A549 (cell line): ENCODE measurements around the gene KLB. TPM values are rescaled to one million over a fixed set of nuclear protein-coding genes. Genes with fewer than 3 reads are reported as not detected.

Experiments
- ATAC-seq, 2 experiments: fragments of 200-7000 bp in 1 of 2; fragments of >200 bp in 1 of 2; cut with Nextera tagmentation in 1 of 2; cut with Tn5 transposase in 1 of 2; 3 replicates each; pipeline versions ENCODE4 v1.8.0 to v1.9.1; 2018 to 2020; ENCODE audit warnings: mild to moderate bottlenecking in 1 of 2, moderate library complexity in 1 of 2
- CTCF ChIA-PET: fragments of 300-600 bp; sonication (Branson Sonifier 250); formaldehyde crosslinking; extraction: SDS; loops from one replicate; lab custom pipeline; 2021; ENCODE audit warnings: antibody characterized with exemption, inconsistent platforms; lab: Yijun Ruan, JAX
- POLR2A ChIA-PET: fragments of 350-600 bp; formaldehyde crosslinking; extraction: SDS; loops from one replicate; lab custom pipeline; 2021; ENCODE audit warnings: antibody characterized with exemption, inconsistent platforms; lab: Yijun Ruan, JAX
- DNase-seq, 2 experiments: peaks; one replicate each; pipeline versions ENCODE4 v3.0.0 to v3.0.0-alpha.2; 2011 to 2016; ENCODE audit warnings: low read depth in 1 of 2, low spot score in 1 of 2
- FAIRE-seq: peaks from 2 replicates; lab custom pipeline; 2011; peaks lifted over from hg19 to GRCh38; lab: Jason Lieb, UNC
- H3K27ac ChIP-seq, 2 experiments: fragments of >200 bp; sonication (Bioruptor Twin); formaldehyde crosslinking; 3 replicates each; pipeline ENCODE4 v1.5.1; 2016 to 2017
- H3K4me1 ChIP-seq: fragments of >200 bp; sonication (Bioruptor Twin); formaldehyde crosslinking; 3 replicates; pipeline ENCODE4 v1.6.1; 2016
- H3K4me2 ChIP-seq: fragments of >200 bp; sonication (Bioruptor Twin); formaldehyde crosslinking; 3 replicates; pipeline ENCODE4 v1.6.1; 2016
- H3K4me3 ChIP-seq: fragments of >200 bp; sonication (Bioruptor Twin); formaldehyde crosslinking; 3 replicates; pipeline ENCODE4 v1.5.1; 2016
- H3K9me3 ChIP-seq: fragments of >200 bp; sonication (Bioruptor Twin); formaldehyde crosslinking; 3 replicates; pipeline ENCODE4 v1.6.1; 2016
- CEBPB ChIP-seq, 2 experiments: fragments of >200 bp in 1 of 2; sonication (Bioruptor Twin) in 1 of 2; formaldehyde crosslinking in 1 of 2; IDR thresholded peaks; 2 replicates each; pipeline ENCODE4 v1.6.1; 2012 to 2016
- CTCF ChIP-seq: fragments of >200 bp; sonication (Bioruptor Twin); formaldehyde crosslinking; IDR thresholded peaks from 3 replicates; pipeline ENCODE4 v1.5.1; 2016
- EHMT2 ChIP-seq: fragments of 200-600 bp; sonication (generic); IDR thresholded peaks from 2 replicates; pipeline ENCODE4 v1.6.1; 2016; ENCODE audit warnings: antibody characterized with exemption, low read depth, mild to moderate bottlenecking, moderate library complexity
- ELK1 ChIP-seq: fragments of 150-350 bp; IDR thresholded peaks from 2 replicates; pipeline ENCODE4 v1.6.1; 2014; ENCODE audit warnings: low read depth, mild to moderate bottlenecking, low read length
- EP300 ChIP-seq, 2 experiments: fragments of >200 bp; sonication (Bioruptor Twin); formaldehyde crosslinking; IDR thresholded peaks; 2 replicates in 1 of 2; 3 replicates in 1 of 2; pipeline ENCODE4 v1.6.1; 2016 to 2017
- FOXS1 ChIP-seq: fragments of 250-450 bp; sonication (Bioruptor Pico); IDR thresholded peaks from 2 replicates; pipeline ENCODE4 v1.5.0; 2020; ENCODE audit warnings: mild to moderate bottlenecking, moderate library complexity
- GATA3 ChIP-seq: IDR thresholded peaks from 2 replicates; pipeline ENCODE4 v1.6.1; 2012; ENCODE audit warnings: borderline replicate concordance
- HDAC2 ChIP-seq: fragments of 200-600 bp; sonication (generic); IDR thresholded peaks from 2 replicates; pipeline ENCODE4 v1.6.1; 2016
- HMGXB4 ChIP-seq: fragments of 250-450 bp; sonication (Bioruptor Pico); IDR thresholded peaks from 2 replicates; pipeline ENCODE4 v1.5.0; 2021; ENCODE audit warnings: mild to moderate bottlenecking, moderate library complexity, borderline replicate concordance
- MAFK ChIP-seq: fragments of 450-650 bp; IDR thresholded peaks from 2 replicates; pipeline ENCODE4 v1.6.1; 2014; ENCODE audit not compliant: partially characterized antibody
- MAZ ChIP-seq: fragments of 150-350 bp; IDR thresholded peaks from 2 replicates; pipeline ENCODE4 v1.6.1; 2014; ENCODE audit warnings: antibody characterized with exemption, low read depth, low read length, borderline replicate concordance
- NFE2L2 ChIP-seq: fragments of 150-350 bp; conservative IDR thresholded peaks from 2 replicates; pipeline ENCODE4 v1.6.1; 2014; ENCODE audit warnings: low read length
- NR3C1 ChIP-seq: fragments of >200 bp; sonication (Bioruptor Twin); formaldehyde crosslinking; IDR thresholded peaks from 3 replicates; pipeline ENCODE4 v1.6.1; 2017
- PBX3 ChIP-seq: IDR thresholded peaks from 2 replicates; pipeline ENCODE4 v1.6.1; 2012
- PHF8 ChIP-seq: fragments of 200-600 bp; sonication (generic); IDR thresholded peaks from 2 replicates; pipeline ENCODE4 v1.6.1; 2016; ENCODE audit warnings: low read depth, mild to moderate bottlenecking, antibody characterized with exemption, moderate library complexity, borderline replicate concordance
- POLR2AphosphoS2 ChIP-seq: conservative IDR thresholded peaks from 2 replicates; pipeline ENCODE4 v1.6.1; 2012; ENCODE audit warnings: low read length, improper control_type of control experiment, inconsistent platforms
- RAD21 ChIP-seq, 2 experiments: fragments of >200 bp in 1 of 2; sonication (Bioruptor Twin) in 1 of 2; formaldehyde crosslinking in 1 of 2; IDR thresholded peaks in 1 of 2; conservative IDR thresholded peaks in 1 of 2; 2 replicates in 1 of 2; 3 replicates in 1 of 2; pipeline ENCODE4 v1.6.1; 2012 to 2018; ENCODE audit warnings: inconsistent platforms in 1 of 2
- RCOR1 ChIP-seq: fragments of 150-350 bp; IDR thresholded peaks from 2 replicates; pipeline ENCODE4 v1.6.1; 2014; ENCODE audit warnings: antibody characterized with exemption, low read length, low read depth
- SMC3 ChIP-seq: fragments of >200 bp; sonication (Bioruptor Twin); formaldehyde crosslinking; IDR thresholded peaks from 3 replicates; pipeline ENCODE4 v1.6.1; 2018; ENCODE audit warnings: inconsistent platforms
- TP53 ChIP-seq: fragments of 250-450 bp; sonication (Bioruptor Pico); IDR thresholded peaks from 2 replicates; pipeline ENCODE4 v1.5.0; 2021; ENCODE audit warnings: mild to moderate bottlenecking, moderate library complexity
- ZNF302 ChIP-seq: fragments of 250-450 bp; sonication (Bioruptor Pico); IDR thresholded peaks from 2 replicates; pipeline ENCODE4 v1.9.0; 2021; ENCODE audit warnings: inconsistent platforms, mild to moderate bottlenecking, moderate library complexity
- ZSCAN20 ChIP-seq: fragments of 250-450 bp; sonication (Bioruptor Pico); IDR thresholded peaks from 2 replicates; pipeline ENCODE4 v1.8.0; 2022; ENCODE audit warnings: mild to moderate bottlenecking, moderate library complexity
- WGBS: methylation state at CpG from one replicate; pipeline ENCODE4 v1.1.6; 2017; ENCODE audit errors: missing lambda C conversion rate; 5-methylcytosine and 5-hydroxymethylcytosine counted together
- polyA plus RNA-seq, 4 experiments: library from polyadenylated mRNA; depleted of rRNA in 3 of 4; stranded (reverse); fragments of >200 nt; fragmentation: RNase III in 1 of 4; extraction: RNeasy Plus Mini Kit Qiagen cat#74134 plus additional on column Dnase treatment in 1 of 4; gene quantifications; 2 replicates in 3 of 4; 3 replicates in 1 of 4; pipeline ENCODE4 v1.2.3, GENCODE V29; 2011 to 2017

KLB gene
- polyA plus RNA-seq, 2 of the 4 experiments (the other 2 are of a cell fraction): 0.57 to 0.87 TPM

GRCh38 chr4:39375478-39375877, 31.3 kb upstream of the KLB start:
- ChIA-PET CTCF (no interaction called here), POLR2A (no interaction called here)
- no peaks in the 10 kb centered on the region for H3K4me1 ChIP-seq
- FAIRE-seq: no peak
- DNase-seq: no peak
- ATAC-seq: no peak
- no peak overlapping the region for H3K27ac ChIP-seq
- WGBS: 48% methylated on average over 4 of the region's 4 CpGs
- H3K4me3 ChIP-seq: no peak overlapping the region
- H3K9me3 ChIP-seq: peaks cover 4% of the 10 kb centered on the region; the same call in 1 of the 3 replicates
- H3K4me2 ChIP-seq: no peak overlapping the region
- TF ChIP-seq SMC3 (no peak), PHF8 (no peak), EP300 (IDR thresholded peaks at IDR 0.05) (no peak), MAFK (no peak), HMGXB4 (no peak), FOXS1 (no peak), GATA3 (no peak), TP53 (no peak), RAD21 (conservative IDR thresholded peaks at IDR 0.05 in 1 of 2, IDR thresholded peaks at IDR 0.05 in 1 of 2) (no peak), EHMT2 (no peak), PBX3 (no peak), MAZ (no peak), RCOR1 (no peak)
- TF ChIP-seq, all 56 proteins: peak for 0

GRCh38 chr4:39383690-39384089, 23.0 kb upstream of the KLB start:
- H3K27ac ChIP-seq: no peak overlapping the region
- POLR2A ChIA-PET: no interaction called here
- no peaks in the 10 kb centered on the region for H3K9me3 ChIP-seq
- H3K4me1 ChIP-seq: no peaks in the 10 kb centered on the region
- no peak; a peak in 1 of 6 replicates for ATAC-seq
- H3K4me2 ChIP-seq: no peak overlapping the region
- H3K4me3 ChIP-seq: no peak overlapping the region
- TF ChIP-seq CTCF (no peak), GATA3 (no peak), ELK1 (no peak), POLR2AphosphoS2 (no peak), HDAC2 (no peak), NFE2L2 (no peak), CEBPB (IDR thresholded peaks at IDR 0.05) (no peak), ZSCAN20 (CRISPR knock-in tag) (no peak), MAZ (no peak), ZNF302 (CRISPR knock-in tag) (no peak), SMC3 (no peak), NR3C1 (no peak)
- TF ChIP-seq, all 56 proteins: peak for 0
- FAIRE-seq (no peak), DNase-seq (no peak)
- CTCF ChIA-PET: no interaction called here
- WGBS: 100% methylated on average over 1 of the region's 1 CpG
